SK-N-MC (cell line): Measurements from ENCODE around the gene CDK5RAP1.

ENCODE experiments used
- EZH2 ChIP-seq: fragments of 200-600 bp; sonication (generic); IDR thresholded peaks from one replicate; pipeline ENCODE4 v1.6.1; 2017; ENCODE audit warnings: antibody characterized with exemption
- POLR2AphosphoS5 ChIP-seq: IDR thresholded peaks from 2 replicates; pipeline ENCODE4 v1.6.1; 2012; ENCODE audit warnings: mild to moderate bottlenecking, low read depth, low read length, borderline replicate concordance

DNA sequence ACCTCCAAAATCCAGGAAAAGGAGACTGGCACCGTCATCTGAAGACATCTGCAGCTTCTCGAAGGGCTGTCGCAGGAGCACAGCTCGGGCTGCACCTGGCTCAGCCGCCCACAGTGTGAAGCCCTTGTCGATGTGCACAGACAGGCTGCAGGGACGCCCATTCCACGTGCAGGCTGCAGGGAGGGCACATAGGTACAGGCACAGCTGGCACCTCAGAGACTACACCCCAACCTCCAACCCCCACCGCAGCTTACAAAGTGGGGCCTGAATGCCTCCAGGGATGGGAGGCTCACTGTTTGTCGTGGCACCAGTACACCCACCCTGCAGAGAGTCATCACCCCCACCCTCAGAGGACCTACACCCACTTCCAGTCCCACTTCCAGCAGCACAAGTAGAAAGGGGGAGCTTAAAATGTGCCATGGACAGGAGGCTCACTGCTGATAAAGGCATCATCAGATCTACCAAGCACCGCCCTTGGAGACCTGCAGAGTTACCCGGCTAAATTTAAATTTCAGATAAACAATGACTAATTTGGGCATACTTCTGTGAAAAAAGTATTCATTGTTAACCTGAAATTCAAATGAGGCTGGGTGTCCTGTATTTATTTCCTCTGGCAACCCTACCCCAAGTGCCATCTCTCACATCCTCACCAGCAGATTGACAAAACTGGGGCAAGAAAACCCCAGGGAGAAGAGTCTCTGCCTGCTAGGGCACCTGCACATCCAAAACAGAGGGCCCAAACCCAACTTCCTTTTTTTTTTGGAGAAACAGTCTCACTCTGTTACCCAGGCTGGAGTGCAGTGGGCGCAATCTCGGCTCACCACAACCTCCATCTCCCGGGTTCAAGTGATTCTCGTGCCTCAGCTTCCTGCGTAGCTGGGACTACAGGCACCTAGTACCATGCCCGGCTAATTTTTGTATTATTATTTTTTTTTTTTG is 7.7 kb upstream of the CDK5RAP1 start:
- TF ChIP-seq POLR2AphosphoS5 = no peak
- TF ChIP-seq EZH2 = no peak
